MV-4-11 (cell line): Measurements from ENCODE around the gene NFATC1.

Source experiments
- DNase-seq: peaks from one replicate; lab custom pipeline; 2025; lab: John Stamatoyannopoulos, UW

The NFATC1 gene

DNA sequence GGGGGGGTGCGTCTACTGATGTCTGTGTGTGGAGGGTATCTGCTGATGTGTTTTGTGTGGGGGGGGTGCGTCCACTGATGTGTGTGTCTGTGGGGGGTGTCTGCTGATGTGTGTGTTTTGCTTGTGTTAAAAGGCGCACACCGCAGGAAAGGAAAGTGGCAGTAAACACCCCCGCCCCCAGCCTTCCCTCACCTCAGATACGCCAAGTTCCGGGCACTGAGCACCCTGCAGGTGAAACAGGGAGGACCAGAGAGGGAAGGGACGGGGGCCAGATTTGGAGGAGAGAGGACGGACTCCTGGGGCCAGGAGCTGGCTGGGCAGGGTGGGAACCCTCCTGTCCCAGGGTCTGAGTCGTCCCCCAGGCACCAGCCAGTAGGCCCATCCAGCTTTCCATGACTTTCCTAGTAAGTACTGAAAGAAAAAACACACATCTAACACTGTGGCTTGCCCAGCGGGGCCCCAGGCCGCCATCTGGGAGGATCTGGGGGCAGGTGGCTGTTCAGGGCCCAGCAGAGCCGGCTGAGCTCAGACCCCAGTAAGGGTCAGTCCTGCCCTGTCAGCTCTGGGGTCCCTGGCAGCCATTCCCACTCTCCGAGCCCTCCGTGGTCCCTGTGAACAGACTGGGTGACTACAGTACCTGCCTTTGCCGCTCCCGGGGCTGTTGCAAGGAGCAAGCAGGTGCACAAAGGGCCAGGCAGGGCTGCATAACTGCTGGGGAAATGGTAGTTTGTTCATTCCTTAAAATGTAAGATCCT is 126.9 kb downstream of the NFATC1 start:
- DNase-seq, result no peak

DNA sequence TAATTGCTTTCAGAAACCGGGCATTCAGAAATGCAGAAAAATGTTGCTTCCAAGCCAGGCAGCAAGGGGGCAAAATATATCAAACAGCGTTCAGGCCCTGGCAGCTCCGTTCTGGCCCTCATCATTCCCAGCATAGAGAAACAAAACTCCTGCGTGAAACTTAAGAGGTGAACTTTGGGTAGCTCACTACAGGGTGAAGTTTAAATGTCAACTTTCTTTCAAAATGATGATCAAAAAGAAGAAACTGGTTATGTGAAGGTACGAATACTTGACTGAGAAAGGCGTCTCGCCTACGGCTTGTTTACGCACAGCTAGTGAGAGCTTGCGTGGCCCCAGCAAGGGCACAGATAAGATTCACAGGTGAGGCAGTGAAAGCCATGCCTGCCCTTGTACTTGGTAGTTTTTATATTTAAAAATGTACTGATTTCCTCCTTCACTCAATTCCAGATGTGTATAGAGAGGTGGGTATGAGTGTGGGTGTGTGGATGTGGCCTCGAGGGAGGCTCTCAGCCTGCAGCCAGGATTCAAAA is 127.5 kb downstream of the NFATC1 start:
- no peak for DNase-seq

DNA sequence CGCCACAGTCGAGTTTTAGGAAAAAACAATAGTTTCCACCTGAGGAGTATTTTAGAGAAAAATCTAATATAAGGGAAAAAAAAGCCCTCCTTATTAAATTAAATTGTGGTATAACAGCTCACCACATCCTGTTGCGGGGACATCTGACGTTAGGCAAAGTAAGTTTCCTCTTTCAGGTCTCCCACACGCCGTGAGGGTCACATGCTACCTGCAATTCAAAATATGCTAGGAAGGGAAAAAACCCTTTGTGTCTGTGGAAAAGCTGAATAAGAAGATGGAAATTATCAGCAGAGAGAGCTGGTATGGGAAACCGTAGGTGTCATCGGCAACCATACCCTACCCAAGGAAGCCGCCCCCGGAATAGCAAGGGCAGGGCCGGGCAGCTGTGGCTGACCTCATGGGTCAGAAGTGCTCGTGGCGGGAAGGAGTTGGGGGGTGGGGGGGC is 128.0 kb downstream of the NFATC1 start:
- DNase-seq, result peak; percentile 83

DNA sequence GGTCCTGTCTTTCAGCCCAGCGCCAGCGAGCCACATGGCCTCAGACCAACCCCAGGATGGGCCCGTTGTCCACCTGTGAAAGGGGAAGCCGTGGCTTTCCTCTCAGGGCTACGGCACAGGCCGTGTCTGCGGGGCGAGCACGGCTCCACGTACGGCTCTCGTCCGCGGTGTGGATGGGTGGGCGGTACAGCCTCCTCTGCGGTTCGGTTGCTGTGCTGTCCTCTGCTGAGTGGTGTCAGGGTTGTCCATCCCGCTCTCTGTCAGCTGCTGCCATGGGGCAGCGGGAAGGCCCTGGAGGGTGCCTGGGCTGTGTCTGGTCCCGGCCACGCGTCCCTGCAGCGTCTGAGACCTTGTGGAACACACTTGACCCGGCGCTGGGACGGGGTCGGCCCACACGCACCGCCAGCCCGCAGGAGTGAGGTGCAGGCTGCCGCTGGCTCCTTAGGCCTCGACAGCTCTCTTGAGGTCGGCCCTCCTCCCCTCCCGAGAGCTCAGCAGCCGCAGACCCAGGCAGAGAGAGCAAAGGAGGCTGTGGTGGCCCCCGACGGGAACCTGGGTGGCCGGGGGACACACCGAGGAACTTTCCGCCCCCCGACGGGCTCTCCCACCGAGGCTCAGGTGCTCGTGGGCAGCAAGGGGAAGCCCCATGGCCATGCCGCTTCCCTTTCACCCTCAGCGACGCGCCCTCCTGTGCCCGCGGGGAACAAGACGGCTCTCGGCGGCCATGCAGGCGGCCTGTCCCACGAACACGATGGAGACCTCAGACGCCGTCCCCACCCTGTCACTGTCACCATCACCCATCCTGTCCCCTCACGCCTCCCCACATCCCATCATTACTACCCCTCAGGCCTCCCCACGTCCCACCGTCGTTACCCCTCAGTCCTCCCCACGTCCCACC is 128.7 kb downstream of the NFATC1 start:
- DNase-seq, result peak; percentile 71

DNA sequence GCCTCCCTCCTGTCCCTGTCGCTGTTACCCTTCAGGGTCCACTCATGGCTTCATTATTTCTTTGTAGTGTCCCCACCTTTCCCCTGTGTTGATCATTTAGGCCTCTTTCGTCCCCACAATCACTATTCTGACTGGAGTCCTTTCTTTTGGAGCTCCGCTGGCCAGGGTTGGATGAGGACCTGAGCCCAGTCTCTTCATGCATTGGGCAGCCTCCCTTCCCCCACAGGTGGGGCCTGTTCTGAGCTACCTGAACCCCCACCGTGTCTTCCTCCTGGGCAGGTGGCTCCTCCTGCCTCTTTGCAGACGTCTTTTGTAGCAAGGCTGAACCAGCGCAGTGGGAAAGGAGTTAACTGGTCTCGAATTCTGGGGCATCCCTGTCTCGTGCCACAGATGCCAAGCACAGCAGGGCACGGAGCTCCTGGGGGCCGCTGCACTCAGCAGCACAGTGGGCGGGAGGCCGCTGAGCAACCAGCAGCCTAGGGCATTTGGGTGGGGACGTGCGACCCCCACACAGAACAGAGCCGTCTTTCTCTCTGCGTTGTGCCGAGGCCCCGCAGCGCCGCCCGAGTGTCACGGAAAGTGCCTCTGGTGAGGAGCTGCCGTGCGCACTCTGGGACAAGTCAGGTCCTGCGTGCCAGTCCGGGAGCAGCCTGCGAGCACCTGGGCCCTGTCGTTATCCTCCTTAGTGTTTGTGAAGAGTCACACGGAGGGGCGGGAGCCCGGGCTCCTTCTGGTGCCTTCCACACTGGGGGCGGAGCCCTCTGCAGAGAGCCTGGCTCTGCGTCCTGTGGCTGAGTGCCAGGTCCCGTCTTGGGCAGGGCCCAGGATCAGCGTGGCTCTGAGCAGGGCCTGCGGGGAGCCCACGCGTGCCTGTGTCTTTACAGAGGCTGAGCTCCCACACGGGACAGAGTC is 130.1 kb downstream of the NFATC1 start:
- DNase-seq, result no peak

DNA sequence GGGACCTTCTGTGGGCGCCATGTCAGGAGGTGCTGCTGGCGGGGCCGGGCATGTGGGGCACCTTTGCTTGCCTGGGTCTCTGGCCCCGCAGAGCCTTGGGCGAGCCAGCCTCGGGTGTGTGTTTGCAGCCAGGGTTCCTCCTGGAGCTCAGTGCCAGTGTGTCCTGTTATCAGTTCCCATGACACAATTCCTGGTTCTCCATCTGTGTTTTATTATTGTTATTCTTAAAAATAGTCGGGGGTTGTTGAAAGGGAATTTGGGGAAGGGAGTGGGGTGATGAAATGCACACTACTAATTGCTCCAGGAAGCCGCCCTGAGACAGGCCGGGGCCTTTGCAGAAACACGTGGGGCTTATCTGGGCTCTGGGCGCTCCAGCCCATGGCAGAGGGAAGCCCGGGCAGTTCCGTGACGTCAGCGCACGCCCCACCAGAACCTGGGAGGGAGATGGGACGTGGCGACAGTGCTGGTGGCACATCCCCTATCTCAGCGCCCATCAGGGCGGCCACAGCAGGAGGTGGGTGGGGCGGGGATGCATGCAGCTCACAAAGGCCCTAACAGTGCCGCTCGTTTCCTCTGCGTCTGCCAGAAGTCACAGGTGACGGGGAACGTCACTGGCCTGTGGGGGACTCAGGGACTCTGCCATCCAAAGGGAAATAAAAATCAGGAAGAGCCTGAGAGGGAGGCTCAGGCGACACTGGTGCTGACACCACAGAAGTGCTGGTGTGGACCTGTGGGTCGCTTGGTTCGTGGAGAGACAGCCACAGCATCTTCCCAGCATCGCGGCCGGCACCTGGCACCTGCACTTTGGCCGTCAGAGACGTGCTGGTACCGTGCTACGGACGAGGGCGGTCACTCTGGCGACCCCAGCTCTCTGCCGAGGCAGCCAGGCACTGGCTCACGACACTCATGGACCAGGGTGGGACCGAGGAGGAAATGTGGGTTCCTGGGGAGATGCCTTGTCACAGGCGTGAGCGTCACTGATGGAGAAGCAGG is 131.0 kb downstream of the NFATC1 start:
- no peak for DNase-seq

DNA sequence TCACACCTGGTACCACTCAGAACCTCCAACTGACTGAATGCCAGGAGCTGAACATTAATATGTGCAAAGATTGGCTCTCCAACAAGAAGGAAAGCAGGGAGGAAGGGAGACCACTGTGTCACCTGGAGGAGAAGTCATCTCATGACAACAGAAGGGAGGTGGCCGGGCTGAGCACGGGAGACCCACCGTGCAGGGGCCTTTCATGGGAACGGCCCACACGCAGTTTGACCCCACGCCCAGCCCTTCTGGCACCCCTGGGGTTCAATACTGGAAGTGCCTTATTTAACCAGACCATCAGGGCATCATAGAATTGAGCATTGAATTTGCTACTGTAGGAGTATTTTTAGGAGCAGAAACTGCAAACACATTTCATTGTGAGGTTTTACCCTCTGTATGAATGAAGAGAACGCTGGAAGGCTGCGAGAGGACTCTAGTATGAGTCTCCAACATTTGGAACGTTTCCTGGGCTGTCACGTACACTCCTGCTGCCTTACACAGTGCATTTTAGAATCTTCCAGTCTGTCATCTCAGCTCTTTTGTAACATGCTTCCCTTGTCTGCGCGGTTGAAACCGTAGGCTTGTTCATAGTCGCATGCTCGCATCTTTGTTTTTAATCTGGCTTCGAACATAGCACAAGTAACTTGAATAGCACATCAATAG is 132.1 kb downstream of the NFATC1 start:
- no peak for DNase-seq

DNA sequence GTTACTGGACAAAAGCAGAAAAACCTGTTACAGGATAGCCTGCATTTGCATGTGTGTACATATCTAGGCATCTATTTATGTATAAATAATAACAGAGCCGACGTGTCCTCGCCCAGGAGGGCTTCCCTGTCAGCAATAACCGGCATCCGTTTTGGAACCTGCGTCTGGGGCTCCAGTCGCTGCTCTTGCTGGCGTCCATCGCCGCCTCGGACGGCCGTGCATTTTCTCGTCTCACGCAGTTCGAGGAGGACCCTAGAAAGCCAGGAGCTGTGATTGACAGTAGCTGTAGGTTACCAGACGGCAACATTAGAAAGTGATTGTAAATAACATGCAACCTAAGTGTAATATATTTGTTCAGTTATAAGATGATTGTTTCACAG is 132.6 kb downstream of the NFATC1 start:
- DNase-seq, result no peak

DNA sequence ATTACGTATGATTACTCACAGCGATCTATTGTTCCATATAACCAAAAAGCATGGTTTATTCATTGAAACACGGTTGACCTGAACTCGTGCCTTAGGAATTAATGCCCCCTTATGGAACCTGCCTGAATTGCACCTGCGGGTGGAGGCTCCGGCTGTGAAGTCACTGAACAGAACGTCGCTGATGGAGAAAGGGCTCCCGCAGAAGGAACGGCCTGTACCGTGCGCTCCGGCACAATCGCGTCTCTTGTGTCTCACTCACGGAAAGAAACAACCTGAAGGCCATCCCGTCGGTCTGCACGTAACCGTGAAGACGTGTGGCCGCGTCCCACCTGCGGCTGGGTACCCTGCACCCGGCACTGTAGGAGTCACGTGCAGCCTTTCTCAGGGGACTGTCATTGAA is 133.1 kb downstream of the NFATC1 start:
- DNase-seq, result peak; percentile 39

DNA sequence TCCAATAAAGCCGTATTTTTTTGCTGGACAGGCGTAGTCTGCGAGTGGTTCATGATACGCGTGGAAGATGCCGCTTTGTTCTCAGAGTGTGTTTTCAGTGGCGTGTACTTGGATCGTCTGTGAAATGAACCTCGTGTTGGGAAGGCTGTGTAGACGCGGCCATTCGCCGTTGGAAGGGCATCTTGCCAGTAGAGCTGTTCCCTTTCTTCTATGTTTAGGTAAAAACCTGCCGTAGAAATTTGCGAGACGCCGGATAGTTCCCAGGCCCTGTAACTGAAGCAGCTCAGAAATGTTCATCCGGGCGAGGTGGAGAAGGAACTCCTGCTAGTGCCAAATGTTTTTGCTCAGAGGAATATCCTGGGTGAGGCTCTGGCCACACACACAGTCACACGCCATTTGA is 133.6 kb downstream of the NFATC1 start:
- DNase-seq, result no peak

DNA sequence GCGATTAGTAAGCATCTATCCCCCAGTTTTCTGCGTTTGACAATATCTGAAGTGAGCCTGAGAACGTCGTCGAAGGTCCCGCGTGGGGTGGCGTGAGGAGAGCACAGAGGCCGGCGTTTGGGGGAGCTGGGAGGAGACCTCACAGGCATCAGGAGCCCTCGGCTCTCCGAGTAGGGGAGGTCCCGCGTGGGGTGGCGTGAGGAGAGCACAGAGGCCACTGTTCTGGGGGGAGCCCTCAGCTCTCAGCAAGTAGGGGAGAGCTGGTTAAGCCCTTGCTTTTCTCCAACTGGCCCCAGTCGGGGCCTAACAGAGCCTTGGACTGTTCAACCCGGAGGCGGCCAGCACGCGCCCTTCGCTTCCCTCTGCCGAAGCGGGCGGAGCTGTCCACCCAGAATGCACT is 134.3 kb downstream of the NFATC1 start:
- DNase-seq, result no peak

DNA sequence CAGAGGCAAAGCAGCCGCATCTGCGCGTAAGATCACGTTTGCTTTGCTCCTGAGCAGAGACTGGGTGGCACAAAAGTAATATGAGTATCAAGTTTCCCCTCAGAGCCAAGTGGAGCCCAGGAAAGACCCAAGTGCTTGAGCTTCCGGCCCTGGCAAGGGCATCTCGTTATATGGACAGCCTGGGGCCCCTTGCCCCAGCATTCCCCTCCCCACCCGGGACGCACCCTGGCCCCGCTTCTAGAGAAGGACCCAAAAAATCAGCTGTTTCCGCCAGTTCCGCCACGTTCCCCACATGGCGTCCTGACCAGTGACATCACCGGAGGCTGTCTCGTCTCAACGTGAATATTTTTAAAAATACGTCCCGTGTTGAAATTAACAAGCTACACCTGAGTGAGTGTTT is 135.1 kb downstream of the NFATC1 start:
- no peak for DNase-seq

DNA sequence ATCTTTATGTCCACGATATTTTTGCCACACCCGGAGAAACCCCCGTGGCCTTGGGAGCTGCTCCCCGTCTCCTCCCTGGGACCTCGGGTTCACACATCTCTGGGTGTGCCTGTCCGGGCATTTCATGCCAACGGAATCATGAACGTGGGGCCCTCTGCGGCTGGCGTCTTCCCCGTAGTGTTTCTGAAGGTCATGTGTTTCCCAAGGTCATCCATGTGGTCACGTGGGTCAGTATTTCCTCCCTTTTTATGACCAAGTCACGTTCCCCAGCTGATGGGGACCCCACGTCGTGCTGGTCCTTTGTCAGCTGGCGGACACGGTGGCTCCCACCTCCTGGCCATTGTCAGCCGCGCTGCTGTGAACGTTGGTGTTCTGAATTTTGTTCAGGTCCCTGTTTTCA is 135.7 kb downstream of the NFATC1 start:
- DNase-seq, result no peak

DNA sequence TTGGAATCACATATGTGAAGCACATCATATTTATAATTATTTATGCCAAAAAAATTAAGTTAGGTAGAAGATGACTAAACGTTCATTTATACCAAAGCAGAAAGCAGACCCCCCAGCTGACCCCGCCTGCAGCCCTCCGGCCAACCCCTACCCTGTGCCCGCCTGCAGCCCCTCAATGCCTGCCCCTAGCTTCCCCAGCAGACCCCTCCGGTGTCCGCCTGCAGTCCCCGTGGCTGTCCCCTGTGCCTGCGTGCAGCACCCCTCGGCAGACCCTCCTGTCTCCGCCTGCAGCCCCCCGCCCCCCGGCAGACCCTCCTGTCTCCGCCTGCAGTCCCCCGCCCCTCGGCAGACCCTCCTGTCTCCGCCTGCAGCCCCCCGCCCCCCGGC is 136.2 kb downstream of the NFATC1 start:
- DNase-seq, result no peak

DNA sequence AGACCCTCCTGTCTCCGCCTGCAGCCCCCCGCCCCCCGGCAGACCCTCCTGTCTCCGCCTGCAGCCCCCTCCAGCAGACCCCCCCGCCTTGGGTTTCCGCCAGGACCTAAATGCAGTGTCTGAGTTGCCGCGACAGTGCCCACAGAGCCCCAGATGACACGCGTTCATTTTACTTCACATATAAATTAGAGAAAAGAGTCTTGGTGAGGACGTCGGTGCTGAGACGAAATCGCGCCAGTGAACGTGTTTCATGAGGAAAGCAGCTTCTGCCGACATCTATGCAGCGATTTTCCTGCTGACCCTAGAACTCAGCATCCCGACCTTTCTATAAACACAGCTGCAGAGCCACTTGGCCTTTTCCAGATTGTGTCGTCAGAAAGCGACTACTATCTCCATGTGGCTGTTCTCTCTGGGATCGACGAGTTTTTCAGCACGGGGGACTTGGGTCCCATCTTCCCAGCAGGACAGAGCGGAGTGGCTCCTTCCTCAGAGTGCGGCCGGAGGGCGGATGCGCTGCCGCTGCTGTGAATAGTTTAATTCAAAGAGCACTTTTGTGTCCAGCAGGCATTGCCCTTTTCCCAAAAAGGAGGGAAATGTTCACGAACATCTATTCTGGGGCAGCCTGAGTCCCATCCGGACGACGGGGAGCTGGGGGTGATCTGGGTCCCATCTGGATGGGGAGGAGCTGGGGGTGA is 136.7 kb downstream of the NFATC1 start:
- DNase-seq, result no peak

DNA sequence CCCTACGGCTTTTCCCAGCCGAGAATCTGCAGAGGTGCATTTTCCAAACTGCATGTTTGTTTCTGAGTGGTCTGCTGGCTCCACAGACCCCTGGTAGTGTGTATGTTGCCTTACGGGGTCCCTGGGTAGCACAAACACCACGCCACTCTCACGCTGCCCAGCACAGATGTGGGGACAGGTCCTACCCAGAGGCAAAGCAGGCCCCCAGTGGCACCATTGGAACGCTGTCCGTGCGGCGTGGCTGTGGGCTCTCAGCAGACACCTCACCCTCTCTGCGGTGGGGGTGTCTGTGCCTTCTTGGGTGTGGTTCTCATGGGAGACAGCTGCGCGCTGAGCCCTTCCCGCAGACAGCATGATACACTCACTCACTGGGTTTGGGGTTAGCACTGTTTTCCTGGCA is 137.4 kb downstream of the NFATC1 start:
- no peak for DNase-seq

DNA sequence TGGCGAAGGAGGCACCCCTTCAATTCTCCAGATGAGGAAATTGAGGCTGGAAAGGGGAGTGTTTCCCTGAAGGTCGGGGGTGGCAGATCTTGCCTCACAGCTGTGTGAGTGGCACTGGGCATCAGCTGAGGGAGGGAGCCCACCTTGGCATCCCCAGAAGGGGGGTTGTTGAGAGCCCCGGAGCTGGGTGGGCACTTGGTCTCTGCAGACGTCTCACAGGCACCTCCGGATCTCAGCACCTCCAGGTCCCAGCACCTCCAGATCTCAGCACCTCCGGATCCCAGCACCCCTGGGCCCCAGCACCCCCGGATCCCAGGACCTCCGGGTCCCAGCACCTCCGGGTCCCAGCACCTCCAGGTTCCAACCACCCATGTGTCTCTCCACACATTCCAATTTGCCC is 137.9 kb downstream of the NFATC1 start:
- DNase-seq, result no peak

DNA sequence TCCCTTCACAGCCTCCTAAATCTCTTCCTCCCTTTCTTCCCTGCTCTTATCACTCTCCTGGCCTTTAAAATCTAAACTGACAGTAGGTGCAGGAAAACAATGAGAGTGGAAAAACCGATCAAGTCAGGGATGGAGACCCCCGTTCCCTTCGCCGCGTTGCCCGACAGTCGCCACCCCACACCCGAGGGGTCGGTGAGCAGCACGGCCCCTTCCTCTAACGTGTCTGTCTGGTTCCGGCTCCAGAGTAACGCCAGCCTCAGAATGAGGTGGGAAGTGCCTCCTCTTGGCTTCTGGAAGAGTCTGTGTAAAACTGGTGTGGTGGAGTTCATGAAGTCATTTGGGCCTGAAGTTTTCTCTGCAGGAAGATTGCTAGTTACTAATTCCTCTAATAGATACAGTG is 138.6 kb downstream of the NFATC1 start:
- DNase-seq, result no peak

DNA sequence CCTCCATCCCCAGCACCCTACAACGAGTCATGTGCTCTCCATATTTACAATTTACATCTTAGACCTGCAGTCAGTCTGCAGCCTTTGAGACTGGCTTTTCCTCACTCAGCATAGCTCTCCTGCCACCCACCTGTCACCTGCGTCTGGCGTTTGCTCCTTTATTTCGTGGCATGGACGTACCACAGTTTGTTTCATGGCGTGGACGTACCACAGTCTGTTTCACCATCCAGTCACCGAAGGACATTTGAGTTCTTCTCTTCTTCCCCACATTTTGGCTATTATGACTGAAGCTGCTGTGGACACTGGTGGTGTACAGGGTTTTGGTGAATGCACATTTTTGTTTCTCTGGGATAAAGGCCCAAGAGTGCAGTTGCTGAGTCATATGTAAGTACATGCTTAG is 142.0 kb downstream of the NFATC1 start:
- no peak for DNase-seq

DNA sequence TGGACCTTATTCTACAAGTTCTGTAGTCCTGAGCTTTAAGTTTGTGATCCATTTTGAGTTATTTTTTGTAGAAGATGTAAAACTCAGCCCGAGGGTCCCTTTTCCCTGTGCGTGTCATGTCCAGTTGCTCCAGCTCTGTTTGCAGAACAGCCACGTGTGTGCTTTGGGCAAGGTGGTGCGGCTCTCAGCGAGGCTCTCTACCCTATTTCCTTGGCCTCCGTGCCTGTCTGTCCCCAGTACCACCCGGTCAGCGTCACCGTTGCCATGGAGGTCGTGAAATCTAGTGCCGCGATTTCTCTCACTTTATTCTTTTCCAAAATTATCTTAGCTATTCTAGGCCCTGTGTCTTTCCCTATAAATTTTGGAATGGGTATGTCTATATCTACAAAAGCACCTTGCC is 142.9 kb downstream of the NFATC1 start:
- DNase-seq, result no peak
